IPS-18a (cell line): ENCODE data around the gene PHF14.

Experiments used
- H3K27ac ChIP-seq: one replicate; pipeline ENCODE4 v1.5.1; 2013; ENCODE audit warnings: low read length
- H3K27me3 ChIP-seq: one replicate; pipeline ENCODE4 v1.6.1; 2013; ENCODE audit warnings: mild to moderate bottlenecking, low read length; ENCODE audit not compliant: control insufficient read depth, insufficient read depth
- H3K36me3 ChIP-seq: one replicate; pipeline ENCODE4 v1.6.1; 2013; ENCODE audit warnings: low read depth, low read length; ENCODE audit not compliant: control insufficient read depth
- H3K4me1 ChIP-seq: one replicate; pipeline ENCODE4 v1.6.1; 2013; ENCODE audit warnings: low read depth, low read length; ENCODE audit not compliant: control insufficient read depth
- H3K4me3 ChIP-seq: one replicate; pipeline ENCODE4 v1.5.1; 2013; ENCODE audit warnings: low read length
- H3K9ac ChIP-seq: one replicate; pipeline ENCODE4 v1.6.1; 2013; ENCODE audit warnings: mild to moderate bottlenecking, low read length, moderate library complexity
- H3K9me3 ChIP-seq: one replicate; pipeline ENCODE4 v1.6.1; 2013; ENCODE audit warnings: low read depth, low read length; ENCODE audit not compliant: control insufficient read depth

PHF14 gene

GRCh38 chr7:11182736-11183135, 209.1 kb downstream of the PHF14 start:
- H3K4me1 ChIP-seq, result no peaks in the 10 kb centered on the region
- peaks cover 36% of the 10 kb centered on the region for H3K27me3 ChIP-seq
- H3K4me3 ChIP-seq, result no peak overlapping the region
- no peaks in the 10 kb centered on the region for H3K36me3 ChIP-seq
- no peak overlapping the region for H3K27ac ChIP-seq
- H3K9ac ChIP-seq, result no peak overlapping the region
- H3K9me3 ChIP-seq, result peaks cover 10% of the 10 kb centered on the region

GRCh38 chr7:11185179-11185815, 211.6 kb downstream of the PHF14 start:
- Histone ChIP-seq H3K4me1 (peaks cover 6% of the 10 kb centered on the region), H3K27ac (no peak overlapping the region), H3K9me3 (peaks cover 10% of the 10 kb centered on the region), H3K4me3 (no peak overlapping the region), H3K9ac (no peak overlapping the region), H3K36me3 (no peaks in the 10 kb centered on the region), H3K27me3 (peaks cover 48% of the 10 kb centered on the region)

GRCh38 chr7:11188529-11189310, 215.0 kb downstream of the PHF14 start:
- Histone ChIP-seq H3K9ac (no peak overlapping the region), H3K4me1 (peaks cover 37% of the 10 kb centered on the region), H3K36me3 (no peaks in the 10 kb centered on the region), H3K27me3 (peaks cover 53% of the 10 kb centered on the region), H3K27ac (no peak overlapping the region), H3K9me3 (peaks cover 10% of the 10 kb centered on the region), H3K4me3 (no peak overlapping the region)

GRCh38 chr7:11191081-11191480, 217.4 kb downstream of the PHF14 start:
- no peaks in the 10 kb centered on the region for H3K36me3 ChIP-seq
- no peaks in the 10 kb centered on the region for H3K9me3 ChIP-seq
- no peak overlapping the region for H3K27ac ChIP-seq
- peaks cover 53% of the 10 kb centered on the region for H3K4me1 ChIP-seq
- no peak overlapping the region for H3K4me3 ChIP-seq
- no peak overlapping the region for H3K9ac ChIP-seq
- H3K27me3 ChIP-seq, result peaks cover 36% of the 10 kb centered on the region

GRCh38 chr7:11191574-11192220, 218.0 kb downstream of the PHF14 start:
- Histone ChIP-seq H3K36me3 (no peaks in the 10 kb centered on the region), H3K27ac (no peak overlapping the region), H3K9me3 (no peaks in the 10 kb centered on the region), H3K4me1 (peaks cover 53% of the 10 kb centered on the region), H3K9ac (peak overlapping the region; percentile 25), H3K27me3 (peaks cover 30% of the 10 kb centered on the region), H3K4me3 (no peak overlapping the region)

- Histone ChIP-seq H3K4me1 (peaks cover 53% of the 10 kb centered on the region), H3K27me3 (peaks cover 22% of the 10 kb centered on the region), H3K9ac (peak overlapping the region; percentile 61)
Measured at GRCh38 chr7:11192506-11192905, 218.8 kb downstream of the PHF14 start.

GRCh38 chr7:11193131-11193867, 219.6 kb downstream of the PHF14 start:
- Histone ChIP-seq H3K4me3 (peak overlapping the region; percentile 65), H3K27ac (peak overlapping the region; percentile 78)

More at GRCh38 chr7:11192506-11192905, 218.8 kb downstream of the PHF14 start:
- Histone ChIP-seq H3K9me3 (no peaks in the 10 kb centered on the region), H3K36me3 (no peaks in the 10 kb centered on the region), H3K27ac (no peak overlapping the region), H3K4me3 (peak overlapping the region; percentile 65)

GRCh38 chr7:11193888-11194287, 220.2 kb downstream of the PHF14 start:
- Histone ChIP-seq H3K27me3 (peaks cover 8% of the 10 kb centered on the region), H3K9me3 (no peaks in the 10 kb centered on the region), H3K27ac (peak overlapping the region; percentile 78), H3K4me3 (peak overlapping the region; percentile 65), H3K9ac (peak overlapping the region; percentile 61), H3K36me3 (no peaks in the 10 kb centered on the region), H3K4me1 (peaks cover 48% of the 10 kb centered on the region)

More at GRCh38 chr7:11193131-11193867, 219.6 kb downstream of the PHF14 start:
- Histone ChIP-seq H3K36me3 (no peaks in the 10 kb centered on the region), H3K4me1 (peaks cover 53% of the 10 kb centered on the region), H3K9me3 (no peaks in the 10 kb centered on the region), H3K27me3 (peaks cover 14% of the 10 kb centered on the region), H3K9ac (peak overlapping the region; percentile 61)

GRCh38 chr7:11194492-11194891, 220.8 kb downstream of the PHF14 start:
- Histone ChIP-seq H3K9me3 (no peaks in the 10 kb centered on the region), H3K36me3 (no peaks in the 10 kb centered on the region), H3K27ac (no peak overlapping the region), H3K4me1 (peaks cover 52% of the 10 kb centered on the region), H3K9ac (no peak overlapping the region), H3K4me3 (no peak overlapping the region), H3K27me3 (peaks cover 8% of the 10 kb centered on the region)

GRCh38 chr7:11195502-11195901, 221.8 kb downstream of the PHF14 start:
- peaks cover 52% of the 10 kb centered on the region for H3K4me1 ChIP-seq
- H3K36me3 ChIP-seq, result no peaks in the 10 kb centered on the region
- no peak overlapping the region for H3K27ac ChIP-seq
- H3K9ac ChIP-seq, result no peak overlapping the region
- peaks cover 8% of the 10 kb centered on the region for H3K27me3 ChIP-seq
- no peak overlapping the region for H3K4me3 ChIP-seq
- no peaks in the 10 kb centered on the region for H3K9me3 ChIP-seq

- no peaks in the 10 kb centered on the region for H3K9me3 ChIP-seq
- no peak overlapping the region for H3K27ac ChIP-seq
- no peaks in the 10 kb centered on the region for H3K36me3 ChIP-seq
- H3K4me1 ChIP-seq, result peaks cover 46% of the 10 kb centered on the region
- H3K4me3 ChIP-seq, result no peak overlapping the region
- no peak overlapping the region for H3K9ac ChIP-seq
- H3K27me3 ChIP-seq, result peaks cover 8% of the 10 kb centered on the region
Measured at GRCh38 chr7:11196143-11196542, 222.5 kb downstream of the PHF14 start.
